Hematopoietic multipotent progenitor cell treated with erythropoietin and hydrocortisone succinate and interleukin-3 and kit ligand, for 17 days (in vitro differentiated cells): ENCODE data around the gene NBEAL2.
A peak's percentile ranks its signal among the peaks of the same experiment; 100 is the strongest.

Experiments
- DNase-seq: peaks from one replicate; pipeline ENCODE4 v3.0.0-alpha.2; 2015; ENCODE audit warnings: low spot score

NBEAL2 gene, protein sequence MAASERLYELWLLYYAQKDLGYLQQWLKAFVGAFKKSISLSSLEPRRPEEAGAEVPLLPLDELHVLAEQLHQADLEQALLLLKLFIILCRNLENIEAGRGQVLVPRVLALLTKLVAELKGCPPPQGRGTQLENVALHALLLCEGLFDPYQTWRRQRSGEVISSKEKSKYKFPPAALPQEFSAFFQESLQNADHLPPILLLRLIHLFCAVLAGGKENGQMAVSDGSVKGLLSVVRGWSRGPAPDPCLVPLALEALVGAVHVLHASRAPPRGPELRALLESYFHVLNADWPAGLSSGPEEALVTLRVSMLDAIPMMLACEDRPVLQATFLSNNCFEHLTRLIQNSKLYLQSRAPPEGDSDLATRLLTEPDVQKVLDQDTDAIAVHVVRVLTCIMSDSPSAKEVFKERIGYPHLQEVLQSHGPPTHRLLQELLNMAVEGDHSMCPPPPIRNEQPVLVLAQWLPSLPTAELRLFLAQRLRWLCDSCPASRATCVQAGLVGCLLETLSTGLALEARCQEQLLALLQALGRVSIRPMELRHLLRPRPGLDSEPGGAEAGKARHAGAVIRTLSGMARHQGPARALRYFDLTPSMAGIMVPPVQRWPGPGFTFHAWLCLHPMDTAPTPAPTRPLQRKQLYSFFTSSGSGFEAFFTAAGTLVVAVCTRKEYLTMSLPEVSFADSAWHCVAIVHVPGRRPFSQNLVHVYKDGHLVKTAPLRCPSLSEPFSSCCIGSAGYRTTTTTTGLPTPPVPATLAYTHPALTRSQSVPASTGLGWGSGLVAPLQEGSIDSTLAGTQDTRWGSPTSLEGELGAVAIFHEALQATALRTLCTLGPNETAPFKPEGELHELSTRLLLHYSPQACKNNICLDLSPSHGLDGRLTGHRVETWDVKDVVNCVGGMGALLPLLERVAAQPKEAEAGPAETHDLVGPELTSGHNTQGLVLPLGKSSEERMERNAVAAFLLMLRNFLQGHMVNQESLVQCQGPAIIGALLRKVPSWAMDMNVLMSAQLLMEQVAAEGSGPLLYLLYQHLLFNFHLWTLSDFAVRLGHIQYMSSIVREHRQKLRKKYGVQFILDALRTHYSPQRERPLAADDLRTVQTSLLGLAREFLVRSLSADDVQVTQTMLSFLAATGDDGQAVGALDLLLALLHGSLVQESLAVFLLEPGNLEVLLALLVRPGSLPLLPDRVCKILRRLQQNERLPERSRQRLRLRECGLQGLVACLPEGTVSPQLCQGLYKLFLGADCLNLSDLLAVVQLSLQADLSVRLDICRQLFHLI (N-terminal part only)

DNA sequence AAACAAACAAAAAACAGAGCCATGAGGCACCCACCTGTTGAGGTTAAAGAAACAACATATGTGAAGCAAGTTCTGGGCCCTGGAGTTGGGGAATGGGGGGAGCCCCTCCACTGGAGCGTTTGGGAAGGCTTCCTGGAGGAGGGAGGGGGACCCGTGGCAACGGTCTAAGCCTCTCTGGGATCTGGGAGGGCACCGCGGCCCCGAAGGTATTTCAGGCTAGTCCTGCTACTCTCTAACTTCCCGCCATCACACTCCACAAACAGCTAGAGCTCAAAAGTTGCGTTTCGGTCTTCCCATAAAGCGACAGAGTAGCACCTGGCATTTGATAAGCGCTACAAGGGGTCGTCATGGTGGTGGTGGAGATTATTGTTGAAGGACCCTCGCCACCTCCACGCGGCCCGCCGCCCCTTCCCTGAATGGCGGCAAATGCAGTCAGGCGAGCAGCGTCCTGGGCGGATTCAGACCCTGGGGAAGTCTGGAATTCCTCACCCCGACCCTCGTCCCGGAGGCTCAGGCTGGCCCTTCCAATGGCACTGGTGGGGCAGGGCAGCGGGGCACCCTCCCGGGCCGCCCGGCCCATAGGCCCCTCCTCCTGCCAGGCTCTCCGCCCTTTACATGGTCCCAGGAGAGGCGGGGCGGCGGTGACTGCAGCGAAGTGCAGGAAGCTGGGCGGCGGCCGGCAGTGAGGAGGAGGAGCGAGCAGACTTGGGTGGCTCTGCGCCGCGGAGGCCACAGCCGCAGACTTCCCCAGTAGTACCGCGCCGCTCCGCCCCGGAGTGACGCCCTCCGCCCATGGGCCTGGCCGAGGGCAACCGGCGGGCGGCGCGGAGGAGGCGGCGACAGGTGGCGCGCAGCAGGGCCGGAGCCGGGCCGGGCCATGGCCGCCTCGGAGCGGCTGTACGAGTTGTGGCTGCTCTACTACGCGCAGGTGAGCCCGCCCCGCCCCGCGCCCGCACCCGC lies at the start of gene NBEAL2:
NBEAL2 (plus strand) TSS at position 682 of the 960 bp plus-strand sequence; CDS start at position 878, 196 bp downstream.
- DNase-seq: peak; percentile 96

GRCh38 chr3:46930166-46930944 lies 49.1 kb upstream of the NBEAL2 start:
- DNase-seq: no peak

GRCh38 chr3:46930945-46931403 lies 48.5 kb upstream of the NBEAL2 start:
- DNase-seq: no peak

GRCh38 chr3:46931631-46932331 lies 47.7 kb upstream of the NBEAL2 start:
- DNase-seq: no peak

DNA sequence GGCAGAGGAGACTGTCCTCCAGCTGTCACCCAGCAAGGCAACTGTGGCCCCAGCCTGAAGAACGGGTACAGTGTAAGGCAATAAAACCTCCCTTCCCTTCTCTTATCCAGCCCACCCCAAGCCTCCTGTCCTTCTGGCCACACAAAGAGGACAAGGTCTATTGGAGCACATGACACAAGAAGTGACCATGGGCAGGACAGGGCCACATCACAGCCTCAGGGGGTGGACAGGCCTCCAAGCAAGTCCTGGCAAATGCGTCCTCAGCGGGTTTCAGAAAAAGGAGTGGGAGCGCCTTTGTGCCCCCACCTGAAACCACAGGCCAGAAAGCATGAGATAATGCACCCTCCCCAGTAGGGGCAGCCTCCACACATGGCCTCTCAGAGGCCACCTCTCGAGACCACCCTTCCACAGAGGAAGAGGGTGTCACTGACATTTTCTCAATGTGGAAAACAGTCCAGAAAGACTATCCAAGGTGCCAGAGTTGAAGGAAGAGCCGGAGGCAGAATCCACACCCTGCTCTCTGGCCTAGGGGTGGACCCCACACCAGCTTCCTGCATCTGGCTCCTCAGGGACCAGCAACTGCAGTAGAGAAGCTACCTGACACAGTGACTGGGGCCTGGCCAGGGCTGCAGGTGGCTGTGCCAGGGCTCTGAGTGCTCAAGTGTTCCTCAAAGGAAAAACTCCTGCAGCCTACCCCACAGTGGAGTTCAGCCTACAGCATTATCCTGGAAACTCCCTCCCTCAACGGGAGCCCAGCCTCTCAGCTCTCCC lies 46.8 kb upstream of the NBEAL2 start:
- no peak for DNase-seq

- no peak for DNase-seq
Observed at GRCh38 chr3:46933261-46933660, 46.2 kb upstream of the NBEAL2 start.

GRCh38 chr3:46934072-46934471 lies 45.4 kb upstream of the NBEAL2 start:
- DNase-seq: no peak

GRCh38 chr3:46934498-46935167 lies 44.8 kb upstream of the NBEAL2 start:
- DNase-seq: peak; percentile 51

- DNase-seq: peak; percentile 57
Observed at GRCh38 chr3:46935168-46935858, 44.2 kb upstream of the NBEAL2 start.

DNA sequence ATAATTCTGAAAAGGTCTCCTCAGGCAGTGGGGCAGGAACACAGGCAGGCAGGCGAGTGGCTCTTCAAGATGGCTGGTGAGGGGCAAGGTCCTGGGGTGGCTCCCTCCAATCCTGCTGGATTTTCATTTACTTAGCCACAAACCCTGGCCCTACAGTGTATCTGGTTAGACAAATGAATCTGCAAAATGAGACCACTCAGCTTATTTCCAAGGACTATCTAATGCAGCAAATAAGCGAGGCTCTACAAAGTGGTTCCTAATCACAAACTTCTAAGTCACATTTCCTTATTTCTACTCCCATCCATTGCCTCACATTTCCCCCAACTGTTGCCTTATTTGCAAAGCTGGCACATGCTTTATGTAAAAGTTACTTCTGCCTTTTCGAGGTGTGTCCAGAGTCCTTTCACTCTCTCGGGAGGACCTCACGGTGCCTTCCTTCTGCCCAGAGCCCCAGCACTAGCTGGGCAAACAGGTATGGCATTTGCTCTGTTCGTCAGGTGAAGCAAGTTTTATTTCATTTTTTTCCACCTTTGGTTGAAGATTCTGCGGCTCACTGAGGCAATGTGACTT lies 43.4 kb upstream of the NBEAL2 start:
- DNase-seq: no peak

- DNase-seq: no peak
Observed at GRCh38 chr3:46936733-46937250, 42.7 kb upstream of the NBEAL2 start.

DNA sequence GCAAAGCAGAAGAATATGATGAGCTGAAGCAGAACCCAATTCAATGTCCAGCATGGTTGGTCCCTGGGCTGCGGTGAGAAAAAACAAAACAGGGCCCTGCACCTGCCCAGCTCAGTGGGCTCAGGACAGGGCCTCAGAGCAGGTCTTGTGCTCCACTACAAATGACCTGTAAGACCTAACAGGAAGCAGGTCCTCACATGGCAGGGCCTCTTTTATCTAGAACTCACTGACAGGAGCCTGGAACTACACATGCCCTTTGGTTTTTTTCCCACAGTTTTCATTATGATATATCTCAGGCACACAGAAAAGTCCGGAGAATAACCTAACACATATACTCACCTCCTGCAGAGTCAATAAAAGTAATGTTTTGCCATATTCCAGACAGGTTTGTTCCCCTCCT lies 41.3 kb upstream of the NBEAL2 start:
- DNase-seq: no peak

GRCh38 chr3:46939578-46940445 lies 39.7 kb upstream of the NBEAL2 start:
- no peak for DNase-seq

DNA sequence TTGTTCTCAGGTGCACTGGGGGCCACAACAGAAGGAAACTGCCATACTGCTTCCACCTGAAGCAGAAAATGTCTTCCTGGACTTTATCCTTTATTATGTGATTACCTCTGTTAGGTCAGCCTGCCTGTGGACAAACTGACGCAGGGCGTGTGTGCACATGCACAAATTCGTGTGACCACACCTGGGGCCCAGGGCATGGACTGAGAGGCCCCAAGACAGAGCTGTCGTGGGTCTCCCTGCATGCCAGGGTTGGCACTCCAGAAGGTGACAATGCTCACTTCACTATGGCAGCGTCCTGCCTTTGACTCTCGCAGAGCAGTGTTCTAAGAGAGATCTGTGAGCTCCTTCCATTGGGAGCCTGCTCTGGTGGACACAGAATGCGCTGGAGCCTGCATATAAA lies 37.4 kb upstream of the NBEAL2 start:
- no peak for DNase-seq

GRCh38 chr3:46942481-46943236 lies 36.8 kb upstream of the NBEAL2 start:
- DNase-seq: no peak
